ENCODE data around the gene TTC23.
A peak's percentile ranks its signal among the peaks of the same experiment; 100 is the strongest.

The TTC23 gene

DNA sequence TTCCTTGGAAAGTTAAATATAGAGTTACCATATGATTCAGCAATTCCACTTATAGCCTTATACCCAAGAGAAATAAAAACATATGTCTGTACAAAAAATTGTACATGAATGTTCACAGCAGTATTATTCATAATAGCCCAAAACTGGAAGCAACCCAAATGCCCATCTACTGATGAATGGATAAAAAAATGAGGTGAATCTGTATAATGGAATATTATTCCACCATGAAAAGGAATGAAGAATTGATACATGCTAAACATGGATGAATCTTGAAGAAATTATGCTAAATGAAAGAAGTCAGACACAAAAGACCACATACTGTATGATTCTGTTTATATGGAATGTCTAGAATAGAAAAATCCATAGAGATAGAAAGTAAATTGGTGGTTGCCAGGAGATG lies 61.4 kb downstream of the TTC23 start:
- DNase-seq, result no peak

DNA sequence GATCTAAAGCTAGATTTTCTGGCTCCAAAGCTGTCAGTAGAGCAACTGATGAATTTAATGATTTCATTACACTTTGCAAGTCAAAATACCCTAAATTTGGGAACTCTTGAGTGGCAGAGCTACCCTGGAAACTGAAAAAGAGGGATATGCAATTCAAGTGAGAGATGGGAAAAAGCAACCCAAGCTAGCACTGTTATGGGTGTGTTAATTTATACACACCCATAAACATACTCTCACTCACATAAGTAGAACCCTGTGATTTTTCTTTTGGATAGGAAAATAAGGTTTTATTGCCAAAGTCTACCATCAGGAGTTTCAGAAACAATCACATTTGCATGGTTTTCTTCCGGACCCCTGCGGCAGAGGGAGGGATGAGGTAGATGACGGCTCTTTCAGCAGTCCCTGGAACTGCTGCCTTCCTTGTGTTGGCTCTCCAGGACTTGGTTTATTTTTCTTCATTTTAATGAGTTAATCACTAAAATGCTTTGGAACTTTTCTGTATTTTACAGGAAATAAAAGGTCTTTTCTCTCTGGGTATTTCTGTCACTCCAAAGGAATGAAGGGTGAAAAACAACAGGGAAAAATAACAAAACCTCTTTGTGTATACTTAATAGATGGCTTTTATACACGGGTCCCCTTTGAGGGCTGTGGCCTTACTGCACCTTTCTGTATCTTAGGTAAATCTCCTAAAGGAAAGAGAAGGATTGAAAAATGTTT lies 63.8 kb downstream of the TTC23 start:
- DNase-seq, result no peak

DNA sequence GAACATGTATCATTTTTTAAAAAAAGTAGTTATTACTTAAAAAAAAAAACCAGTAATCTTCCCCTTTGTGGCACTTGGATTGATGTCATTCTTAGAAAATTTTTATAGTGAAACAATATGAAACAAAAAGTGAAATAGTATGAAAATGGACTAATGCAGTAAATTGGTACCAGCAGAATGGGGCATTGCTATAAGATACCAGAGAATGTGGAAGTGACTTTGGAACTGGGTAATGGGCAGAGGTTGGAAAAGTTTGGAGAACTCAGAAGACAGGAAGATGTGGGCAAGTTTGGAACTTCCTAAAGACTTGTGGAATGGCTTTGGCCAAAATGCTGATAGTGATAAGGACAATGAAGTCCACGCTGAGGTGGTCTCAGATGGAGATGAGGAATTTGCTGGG lies 66.6 kb downstream of the TTC23 start:
- DNase-seq, result no peak

DNA sequence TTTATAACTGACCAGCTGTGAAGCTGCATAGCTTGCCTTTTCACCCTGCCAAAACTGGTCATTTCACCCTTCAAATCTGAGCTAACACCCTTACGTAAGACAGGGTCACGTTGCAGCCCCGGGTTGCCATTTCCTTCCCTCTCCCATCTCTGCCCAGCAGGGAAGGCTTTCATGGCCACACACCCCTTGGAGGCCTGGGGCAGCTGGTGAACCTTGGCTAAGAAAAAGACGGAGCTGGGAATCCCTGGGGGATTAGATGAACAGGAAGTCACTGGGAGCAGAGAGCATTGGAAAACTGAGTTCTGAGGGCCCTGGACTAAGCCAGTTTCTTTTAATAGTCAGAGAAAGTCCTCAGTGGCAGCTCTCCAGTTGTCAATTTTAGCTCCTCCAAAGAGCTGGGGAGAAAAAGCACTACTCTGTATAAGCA lies 67.8 kb downstream of the TTC23 start:
- peak in 1 of 14 donors; percentile 28 for DNase-seq

- DNase-seq, result no peak
These were observed 68.4 kb downstream of the TTC23 start for GRCh38 chr15:99180964-99181306.

DNA sequence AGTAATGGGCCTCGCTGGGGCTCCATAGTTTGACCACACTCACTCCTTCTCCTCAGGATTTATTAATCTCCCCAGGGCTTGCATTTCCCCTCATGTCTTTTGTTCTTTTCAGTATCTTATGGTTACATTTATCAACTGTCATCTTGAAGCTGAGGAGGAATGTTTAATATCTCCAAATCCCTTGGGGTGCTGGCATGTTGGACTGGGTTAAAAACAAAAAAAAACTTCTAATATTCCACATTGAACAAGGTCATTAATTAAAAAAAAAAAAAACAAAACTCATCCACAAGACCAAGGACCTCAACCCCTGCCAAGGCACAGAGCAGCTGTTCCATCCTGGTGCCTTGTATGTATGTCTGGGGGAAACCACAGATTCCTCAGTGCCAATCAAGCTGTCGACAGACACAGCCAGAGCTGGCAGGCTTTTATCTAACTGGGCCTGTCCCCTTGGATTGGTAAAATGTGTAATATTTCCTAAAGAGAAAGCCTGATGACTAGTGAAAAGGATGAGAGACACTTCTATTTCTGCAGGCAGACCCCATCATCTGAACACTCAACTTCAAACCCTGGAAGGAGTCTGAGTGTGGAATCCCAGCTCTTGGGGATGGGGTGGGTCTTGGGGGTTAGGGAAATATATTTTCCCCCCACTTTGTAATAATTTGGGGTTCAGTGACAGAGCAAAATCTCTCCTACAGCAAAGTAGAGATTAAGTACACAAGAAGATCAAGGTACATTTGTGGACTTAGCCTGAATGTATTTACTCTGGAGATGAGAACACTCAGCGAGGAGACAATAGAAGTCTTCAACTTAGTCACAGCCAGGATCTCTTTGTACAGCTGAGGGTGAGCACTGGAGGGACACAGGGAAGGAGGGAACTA lies 69.1 kb downstream of the TTC23 start:
- DNase-seq, result no peak

GRCh38 chr15:99177679-99178078 lies 71.7 kb downstream of the TTC23 start:
- no peak for DNase-seq

DNA sequence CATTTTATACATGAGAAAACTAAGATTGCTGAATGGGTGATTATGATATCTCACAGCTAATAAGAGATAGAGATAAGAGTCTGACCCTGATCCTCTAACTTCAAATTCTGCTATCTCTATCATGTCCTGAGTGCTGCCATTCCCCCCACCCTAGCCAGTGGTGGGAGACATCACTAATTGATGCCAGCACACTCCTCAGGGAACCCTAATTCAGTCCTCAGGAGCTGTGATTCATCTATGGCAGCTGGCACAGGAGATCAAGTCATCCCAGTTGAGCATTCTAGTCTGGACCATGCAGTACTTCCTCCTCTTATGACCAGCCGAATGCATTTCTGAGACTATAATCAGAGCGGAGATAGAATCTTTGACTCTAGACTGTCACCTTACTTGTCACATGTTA lies 72.6 kb downstream of the TTC23 start:
- no peak for DNase-seq

GRCh38 chr15:99174567-99175395 lies 74.6 kb downstream of the TTC23 start:
- no peak for DNase-seq

DNA sequence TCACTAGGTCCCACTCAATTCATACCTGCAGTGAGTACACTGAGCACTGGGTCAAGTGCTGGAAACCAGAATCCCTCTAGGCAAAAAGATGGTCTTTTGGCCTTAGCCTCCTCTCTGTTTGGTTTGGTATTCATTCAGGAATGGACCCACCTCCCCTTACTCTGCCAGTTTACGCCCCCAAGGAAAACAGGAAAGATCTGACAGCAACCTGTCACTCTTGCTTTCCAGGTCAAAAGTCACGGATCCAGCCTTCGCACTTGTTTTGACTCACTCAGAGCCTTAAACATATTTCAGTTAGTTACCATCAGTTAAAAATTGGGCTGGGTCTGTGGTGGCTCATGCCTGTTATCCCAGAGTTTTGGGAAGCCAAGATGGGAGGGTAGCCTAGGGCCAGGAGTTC lies 76.4 kb downstream of the TTC23 start:
- DNase-seq, result no peak

GRCh38 chr15:99172171-99172570 lies 77.2 kb downstream of the TTC23 start:
- no peak for DNase-seq

GRCh38 chr15:99170476-99171065 lies 78.8 kb downstream of the TTC23 start:
- no peak for DNase-seq

DNA sequence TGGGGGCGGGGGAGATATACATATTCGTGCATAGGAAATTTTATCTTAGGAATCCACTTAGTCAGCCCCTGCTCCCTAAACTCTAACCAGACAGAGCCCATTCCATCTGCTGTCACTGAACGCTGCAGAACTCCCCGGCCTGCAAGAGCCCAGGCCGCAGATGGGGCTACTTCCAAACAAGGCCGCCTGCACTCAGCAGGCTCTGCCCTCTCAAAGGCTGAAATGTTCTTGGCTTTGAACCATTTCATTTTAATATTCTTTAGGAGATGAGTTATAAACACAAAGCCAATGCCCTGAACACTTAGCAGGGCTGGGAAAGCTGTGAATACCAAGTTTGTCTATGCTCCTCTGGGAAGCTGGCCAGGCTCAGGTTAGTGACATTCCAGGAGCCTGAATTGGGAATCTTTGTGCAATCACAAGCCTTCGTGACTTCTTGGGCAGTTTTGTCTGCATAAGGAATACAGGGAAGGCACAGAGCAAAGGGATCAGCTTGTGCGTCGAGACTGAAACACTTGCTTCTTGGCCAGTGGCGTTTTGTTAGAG lies 79.5 kb downstream of the TTC23 start:
- DNase-seq, result peak in 1 of 14 donors; percentile 7

DNA sequence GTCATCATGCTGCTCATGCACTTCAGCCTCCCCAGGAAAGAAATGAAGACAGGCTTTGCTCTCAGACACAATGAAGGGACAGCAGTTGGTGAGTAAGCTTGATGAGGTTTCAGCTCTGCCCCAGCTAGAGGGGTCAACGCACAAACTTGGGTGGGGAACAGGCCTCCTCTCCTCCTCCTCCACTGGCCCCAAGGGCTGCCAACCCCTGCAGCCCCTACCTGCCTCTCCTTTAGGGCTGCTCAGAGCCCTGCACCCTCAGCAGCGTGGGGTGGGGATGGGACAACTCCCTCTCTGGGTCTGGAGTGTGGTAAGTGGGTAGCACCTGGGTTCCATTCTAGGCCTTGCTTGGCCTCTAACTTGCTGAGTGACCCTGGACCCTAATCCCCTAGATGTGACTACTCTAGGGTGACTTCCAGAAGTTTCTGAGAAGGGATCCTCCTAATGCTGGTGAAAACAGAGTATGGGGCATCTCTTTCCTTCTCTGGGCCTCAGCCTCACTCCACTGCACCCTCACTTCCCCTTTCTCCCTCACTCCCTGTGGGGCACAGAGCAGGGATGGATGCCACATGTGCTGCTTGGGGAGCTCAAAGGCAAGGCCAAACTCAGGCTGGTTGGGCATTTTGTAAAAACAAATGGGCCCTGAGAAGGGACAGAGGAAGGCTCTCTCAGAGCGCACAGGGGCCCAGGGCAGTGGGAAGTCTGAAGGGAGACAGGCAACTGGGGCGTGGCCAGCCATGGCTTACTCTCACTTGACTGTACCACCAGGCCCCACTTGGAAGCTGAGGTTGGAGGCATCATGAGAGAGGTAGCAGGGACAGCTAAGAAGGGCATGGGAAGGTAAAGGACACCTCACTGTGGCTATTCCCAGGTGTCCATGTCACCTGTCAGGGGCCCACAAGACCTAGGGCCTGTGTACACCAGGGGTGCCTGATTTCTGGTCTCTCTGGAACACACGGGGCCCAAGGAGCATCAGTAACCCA lies 80.5 kb downstream of the TTC23 start:
- DNase-seq, result no peak

GRCh38 chr15:99167640-99168039 lies 81.7 kb downstream of the TTC23 start:
- no peak for DNase-seq

DNA sequence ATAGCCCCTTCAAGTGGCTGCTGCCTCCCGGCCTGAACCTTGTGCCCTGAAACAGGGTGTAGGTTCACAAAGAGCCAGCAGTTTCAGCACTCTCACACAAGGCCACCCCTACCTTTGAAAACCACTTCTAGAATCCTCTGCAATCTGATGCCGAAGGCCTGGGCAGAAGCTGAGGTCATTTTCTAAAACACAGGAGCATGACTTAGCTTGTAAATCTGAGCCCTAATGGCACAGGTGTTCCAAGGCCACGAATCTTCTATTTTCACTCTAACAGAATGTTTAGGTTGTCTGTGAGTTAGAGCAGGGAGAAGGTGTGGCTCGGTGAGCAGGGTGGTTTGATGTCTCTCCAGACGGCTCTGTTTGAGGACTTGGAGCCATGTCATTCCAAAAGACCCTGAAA lies 82.2 kb downstream of the TTC23 start:
- no peak for DNase-seq

DNA sequence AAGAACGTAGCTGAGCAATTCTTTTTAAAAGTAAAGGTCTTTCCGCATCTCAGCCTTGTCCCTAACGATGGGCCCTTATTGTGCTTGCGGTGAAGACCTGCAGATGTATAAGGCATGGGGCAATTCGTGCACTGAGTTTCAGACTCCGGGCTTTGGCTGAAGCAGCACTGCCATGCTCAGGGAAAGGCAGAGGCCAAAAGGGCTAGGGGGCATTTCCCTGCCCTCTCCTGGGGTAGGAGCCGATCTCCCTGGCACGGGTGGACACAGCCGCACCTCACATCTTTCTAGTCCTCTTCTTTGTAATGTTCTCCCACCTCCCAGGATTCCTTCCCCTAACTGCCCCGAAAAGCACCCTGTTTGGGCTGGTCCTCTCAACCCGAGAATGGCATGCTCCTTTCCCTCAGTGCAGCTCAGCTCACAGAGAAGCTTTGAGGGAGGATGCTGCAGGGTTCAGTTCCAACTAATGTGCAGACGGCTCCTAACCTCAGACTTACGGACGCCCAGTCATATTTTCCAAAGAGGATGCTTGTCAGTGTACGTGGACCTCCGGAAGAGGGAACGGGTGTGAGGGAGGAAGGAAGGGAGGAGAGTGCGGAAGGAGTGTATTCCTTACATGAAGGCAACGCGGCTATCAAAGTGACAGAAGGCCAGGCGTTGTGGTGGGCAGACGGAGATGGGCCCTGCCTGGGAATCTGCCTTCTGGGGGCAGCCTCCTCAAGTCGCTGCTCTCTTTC lies 83.3 kb downstream of the TTC23 start:
- no peak for DNase-seq

GRCh38 chr15:99165020-99165790 lies 84.2 kb downstream of the TTC23 start:
- no peak for DNase-seq

GRCh38 chr15:99164119-99164518 lies 85.3 kb downstream of the TTC23 start:
- DNase-seq, result no peak

All from C1 segment of cervical spinal cord (tissue), 14 donors.